Immature natural killer cell (primary cell): ENCODE data around the gene SV2A. TPM values are rescaled to one million over a fixed set of nuclear protein-coding genes. Genes with fewer than 3 reads are reported as not detected.

Source experiments
- DNase-seq, 3 donors: peaks; one replicate each; pipeline ENCODE4 v3.0.0; 2022; ENCODE audit warnings: mixed read lengths in 1 of 3
- H3K27ac Mint-ChIP-seq, 6 donors: one replicate each; pipeline ENCODE4 v1.8.0; 2020; ENCODE audit warnings: mixed read lengths in 6 of 6, mild to moderate bottlenecking in 5 of 6, inconsistent platforms in 4 of 6, moderate library complexity in 3 of 6
- H3K27me3 Mint-ChIP-seq, 3 donors: one replicate each; pipeline ENCODE4 v1.8.0; 2020 to 2021; ENCODE audit warnings: low read depth in 3 of 3, mild to moderate bottlenecking in 3 of 3, mixed read lengths in 3 of 3, moderate library complexity in 3 of 3, inconsistent platforms in 1 of 3
- H3K36me3 Mint-ChIP-seq, 3 donors: one replicate each; pipeline ENCODE4 v1.8.0; 2020; ENCODE audit warnings: mixed read lengths in 3 of 3, inconsistent platforms in 2 of 3, mild to moderate bottlenecking in 2 of 3
- H3K4me1 Mint-ChIP-seq, 2 donors: one replicate each; pipeline ENCODE4 v1.8.0; 2020; ENCODE audit warnings: inconsistent platforms in 2 of 2, mild to moderate bottlenecking in 2 of 2, mixed read lengths in 2 of 2, moderate library complexity in 1 of 2
- H3K4me3 Mint-ChIP-seq, 5 donors: one replicate each; pipeline ENCODE4 v1.8.0; 2020; ENCODE audit warnings: mild to moderate bottlenecking in 5 of 5, mixed read lengths in 5 of 5, inconsistent platforms in 3 of 5, moderate library complexity in 3 of 5
- H3K9me3 Mint-ChIP-seq, 6 donors: one replicate each; pipeline ENCODE4 v1.8.0; 2020; ENCODE audit warnings: mild to moderate bottlenecking in 6 of 6, mixed read lengths in 6 of 6, inconsistent platforms in 4 of 6, moderate library complexity in 3 of 6
- polyA plus RNA-seq, 3 donors: library from polyadenylated mRNA; unstranded; fragments of 300-500 nt; fragmentation: Illumina TruSeq; gene quantifications; one replicate each; pipeline ENCODE4 v1.2.3, GENCODE V29; 2021

SV2A gene
- polyA plus RNA-seq, 3 donors from 2014 or later: 0.89 to 1.0 TPM; not detected in 1

DNA sequence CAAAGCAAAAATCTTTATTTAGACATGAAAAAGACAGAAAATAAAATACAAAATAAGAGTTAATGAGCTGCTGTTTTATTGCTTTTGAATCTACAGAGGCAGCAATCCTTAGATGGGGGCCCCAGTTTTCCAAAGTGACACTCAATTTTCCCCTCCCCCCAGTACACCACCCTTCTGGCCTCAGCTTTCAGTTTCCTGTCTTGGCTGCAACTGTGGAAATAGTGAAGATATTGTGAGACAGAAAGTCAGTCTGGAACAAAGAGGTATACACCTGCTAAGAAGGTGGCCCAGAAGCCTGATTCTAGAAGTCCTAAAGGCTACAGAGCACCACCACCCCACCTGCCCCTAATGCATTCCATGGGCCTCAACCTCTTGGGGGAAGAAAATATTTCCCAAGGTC lies 20.1 kb upstream of the SV2A start:
- H3K4me3 Mint-ChIP-seq: no peak overlapping the region

DNA sequence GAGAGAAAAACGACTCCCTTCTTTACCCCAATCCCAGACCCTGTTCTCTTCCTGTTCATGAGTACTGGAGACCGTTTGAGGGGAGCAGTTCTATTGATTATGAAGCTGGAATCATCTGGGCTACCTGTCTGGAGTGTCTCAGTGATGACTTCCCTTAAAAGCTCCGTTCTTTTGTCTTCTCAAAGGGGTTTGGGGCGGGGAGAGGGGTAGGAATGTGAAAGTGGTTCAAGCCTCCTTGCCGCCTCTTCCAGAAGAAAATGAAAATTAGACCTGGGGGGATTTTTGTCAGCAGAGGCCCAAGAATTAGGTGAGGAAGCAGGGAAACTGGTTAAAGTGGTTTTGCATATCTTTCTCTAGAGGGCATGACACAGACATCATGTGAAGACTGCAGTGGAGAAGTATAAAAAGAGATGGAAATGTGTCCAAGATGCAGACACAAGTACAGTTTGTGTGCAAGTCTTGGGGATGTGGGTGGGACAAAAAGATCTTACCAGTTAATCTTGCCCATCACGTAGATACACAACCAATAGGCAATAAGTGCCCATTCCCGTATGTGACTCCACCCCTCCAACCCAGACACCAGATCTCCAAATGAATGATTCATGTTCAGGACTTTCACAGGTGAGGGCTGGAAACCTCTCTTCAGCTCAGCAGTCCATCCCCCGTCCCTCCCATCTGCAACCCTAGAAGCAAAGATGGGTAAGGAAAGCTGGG lies 19.5 kb upstream of the SV2A start:
- Mint-ChIP-seq H3K9me3 (no peaks in the 10 kb centered on the region), H3K27me3 (peaks cover 0 to 3% (median 2%) of the 10 kb centered on the region in 3 donors), H3K27ac (no peak overlapping the region), H3K4me1 (peaks cover 0 to 4% of the 10 kb centered on the region in 2 donors), H3K4me3 (no peak overlapping the region), H3K36me3 (no peaks in the 10 kb centered on the region)
- DNase-seq: no peak

More for the DNA sequence above, 20.1 kb upstream of the SV2A start:
- H3K9me3 Mint-ChIP-seq: no peaks in the 10 kb centered on the region
- DNase-seq: no peak
- H3K27ac Mint-ChIP-seq: peak overlapping the region in 1 of 6 donors; percentile 45
- no peaks in the 10 kb centered on the region for H3K36me3 Mint-ChIP-seq
- H3K27me3 Mint-ChIP-seq: peaks cover 0 to 2% (median 0%) of the 10 kb centered on the region in 3 donors
- peaks cover 0 to 4% of the 10 kb centered on the region in 2 donors for H3K4me1 Mint-ChIP-seq

DNA sequence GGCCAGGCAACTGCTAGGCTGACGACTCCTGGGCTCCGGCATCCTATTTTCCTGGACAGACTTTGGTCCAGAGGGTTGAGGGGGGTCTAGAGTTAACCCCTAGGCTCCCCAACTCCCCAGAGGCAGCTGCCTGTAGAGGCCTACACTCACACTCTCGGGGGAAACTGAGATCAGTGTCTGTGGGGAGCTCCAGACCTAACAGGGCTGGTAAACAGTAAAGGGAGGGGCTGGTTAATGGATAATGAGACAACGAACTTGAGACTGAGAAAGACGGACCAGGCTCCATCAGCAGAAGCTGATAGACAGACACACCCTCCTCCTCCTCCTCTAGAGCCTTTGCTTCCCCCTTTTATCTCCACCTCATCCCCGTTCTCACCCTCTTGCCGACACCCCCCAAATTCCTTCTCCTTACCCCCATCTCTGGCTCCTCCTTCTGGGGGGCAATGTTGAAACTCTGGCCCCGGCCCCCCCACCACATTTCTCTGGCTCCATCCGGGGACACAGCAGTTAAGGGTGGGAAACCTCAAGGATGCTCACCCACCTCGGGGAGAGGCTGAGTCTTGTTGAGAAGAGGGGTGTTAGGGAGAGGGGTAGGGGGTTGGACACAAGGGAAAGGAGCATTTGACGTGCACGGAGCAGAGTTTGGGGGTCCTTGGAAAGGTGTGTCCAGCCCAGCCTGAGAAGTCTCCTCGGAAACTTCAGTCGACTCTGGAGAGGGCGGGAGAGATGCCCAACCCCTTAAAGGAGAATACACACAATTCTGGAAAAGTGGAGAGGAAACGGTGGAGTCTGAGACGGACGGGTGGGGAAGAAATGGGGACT lies 18.7 kb upstream of the SV2A start, which contains the start of gene MTMR11:
MTMR11 (minus strand) TSS at position 710 of the 822 bp plus-strand sequence; CDS start at position 478, 232 bp downstream.
- no peak for DNase-seq
- Mint-ChIP-seq H3K27me3 (peaks cover 0 to 4% (median 3%) of the 10 kb centered on the region in 3 donors), H3K4me1 (peaks cover 0 to 4% of the 10 kb centered on the region in 2 donors), H3K36me3 (no peaks in the 10 kb centered on the region), H3K27ac (no peak within 1 kb of the TSS), H3K9me3 (peaks cover 0 to 2% (median 0%) of the 10 kb centered on the region in 6 donors), H3K4me3 (no peak within 1 kb of the TSS)

DNA sequence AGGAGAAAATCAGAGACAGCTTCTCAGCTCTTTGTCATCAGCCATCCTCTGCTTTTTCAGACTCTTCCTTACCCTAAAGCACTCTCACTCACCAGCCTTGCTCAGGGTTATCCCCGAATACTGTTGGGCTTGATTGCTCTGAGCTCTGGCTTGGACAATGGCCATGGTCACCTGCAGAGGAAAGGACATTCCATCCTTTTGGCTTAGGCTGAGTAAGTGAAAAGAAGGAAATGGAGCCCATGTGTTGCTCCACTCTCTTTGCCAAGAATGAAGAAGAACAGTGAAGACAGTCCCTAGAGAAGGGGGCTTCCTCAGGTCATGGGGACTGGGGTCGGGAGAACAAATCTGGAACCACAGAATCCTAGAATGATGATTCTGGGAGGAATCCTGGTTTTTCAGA lies 16.7 kb upstream of the SV2A start:
- no peak overlapping the region for H3K27ac Mint-ChIP-seq
- H3K27me3 Mint-ChIP-seq: peaks cover 1 to 4% (median 3%) of the 10 kb centered on the region in 3 donors
- no peaks in the 10 kb centered on the region for H3K36me3 Mint-ChIP-seq
- DNase-seq: no peak
- peaks cover 1 to 4% of the 10 kb centered on the region in 2 donors for H3K4me1 Mint-ChIP-seq
- H3K4me3 Mint-ChIP-seq: no peak overlapping the region
- peaks cover 0 to 2% (median 0%) of the 10 kb centered on the region in 6 donors for H3K9me3 Mint-ChIP-seq

DNA sequence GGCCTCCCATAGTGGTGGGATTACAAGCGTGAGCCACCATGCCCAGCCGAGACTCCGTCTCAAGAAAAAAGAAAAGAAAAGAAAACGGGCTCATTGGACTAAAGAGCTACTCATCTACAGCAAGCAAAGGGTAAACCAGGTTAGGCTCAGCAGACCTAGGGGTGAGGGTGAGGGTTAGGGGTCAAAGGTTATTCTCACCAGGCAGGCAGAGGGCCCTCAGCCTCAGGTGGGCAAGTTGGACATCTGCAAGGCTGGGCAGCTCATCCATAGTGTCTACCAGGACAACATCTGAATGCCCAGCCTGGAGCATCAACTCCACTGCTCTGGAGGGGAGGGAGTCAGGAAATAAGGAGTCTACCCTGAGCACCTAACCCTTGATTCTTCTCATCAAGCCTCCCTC lies 15.6 kb upstream of the SV2A start:
- peaks cover 13 to 15% of the 10 kb centered on the region in 2 donors for H3K4me1 Mint-ChIP-seq
- H3K27ac Mint-ChIP-seq: no peak overlapping the region
- H3K4me3 Mint-ChIP-seq: no peak overlapping the region
- no peaks in the 10 kb centered on the region for H3K36me3 Mint-ChIP-seq
- DNase-seq: no peak
- peaks cover 3 to 4% (median 3%) of the 10 kb centered on the region in 3 donors for H3K27me3 Mint-ChIP-seq
- peaks cover 0 to 2% (median 0%) of the 10 kb centered on the region in 6 donors for H3K9me3 Mint-ChIP-seq

DNA sequence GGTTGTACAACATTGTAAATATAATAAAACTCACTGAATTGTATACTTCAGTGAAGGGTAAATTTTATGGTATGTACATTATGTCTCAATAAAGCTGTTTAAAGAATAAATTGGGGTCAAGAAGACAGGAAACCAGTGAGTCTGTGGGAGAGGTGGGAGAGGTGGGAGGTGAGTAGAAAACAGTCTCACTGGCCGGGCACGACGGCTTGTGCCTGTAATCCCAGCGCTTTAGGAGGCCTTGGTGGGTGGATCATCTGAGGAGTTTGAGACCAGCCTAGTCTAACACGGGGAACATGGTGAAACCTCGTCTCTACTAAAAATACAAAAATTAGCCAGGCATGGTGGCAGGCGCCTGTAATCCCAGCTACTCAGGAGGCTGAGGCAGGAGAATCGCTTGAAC lies 14.8 kb upstream of the SV2A start:
- Mint-ChIP-seq H3K27ac (peak overlapping the region in 2 of 6 donors; percentile 1 to 13), H3K4me3 (no peak overlapping the region), H3K9me3 (peaks cover 0 to 2% (median 0%) of the 10 kb centered on the region in 6 donors), H3K27me3 (peaks cover 3 to 11% (median 7%) of the 10 kb centered on the region in 3 donors), H3K4me1 (peaks cover 19 to 20% of the 10 kb centered on the region in 2 donors), H3K36me3 (no peaks in the 10 kb centered on the region)
- DNase-seq: no peak

DNA sequence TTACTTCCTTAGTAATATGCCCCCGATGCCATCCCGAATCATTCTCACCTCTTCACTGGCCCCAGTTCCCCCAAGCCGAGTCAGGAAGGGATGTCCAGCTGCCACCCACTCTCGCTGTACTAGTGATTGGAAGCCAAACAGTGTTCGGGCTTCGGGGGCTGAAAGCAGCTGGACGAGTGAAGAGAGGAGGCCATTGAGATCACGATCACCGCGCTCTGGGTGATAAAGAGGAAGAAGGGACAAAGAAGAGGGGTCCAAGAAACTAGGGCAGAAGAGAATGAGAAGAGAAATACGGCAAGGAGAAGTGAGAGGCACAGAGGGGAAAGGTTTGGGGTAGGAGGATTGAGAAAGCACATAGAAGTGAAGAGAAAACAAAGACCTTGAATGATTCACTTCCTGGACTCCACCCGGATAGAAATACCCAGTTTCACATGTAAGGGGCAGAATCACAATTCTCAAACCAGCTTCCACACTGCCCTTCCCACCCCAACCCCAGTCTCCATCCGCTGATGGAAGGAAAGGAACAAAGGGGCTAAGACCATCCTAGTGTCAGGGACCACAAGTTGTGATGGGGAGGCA lies 13.7 kb upstream of the SV2A start:
- H3K27ac Mint-ChIP-seq: peak overlapping the region in 3 of 6 donors; percentile 13 to 76 (median 74)
- peaks cover 27 to 32% of the 10 kb centered on the region in 2 donors for H3K4me1 Mint-ChIP-seq
- peak overlapping the region in 1 of 5 donors; percentile 24 for H3K4me3 Mint-ChIP-seq
- DNase-seq: no peak
- peaks cover 0 to 2% (median 0%) of the 10 kb centered on the region in 6 donors for H3K9me3 Mint-ChIP-seq
- H3K27me3 Mint-ChIP-seq: peaks cover 3 to 20% (median 9%) of the 10 kb centered on the region in 3 donors
- H3K36me3 Mint-ChIP-seq: peaks cover 0 to under 1% (median under 1%) of the 10 kb centered on the region in 3 donors

DNA sequence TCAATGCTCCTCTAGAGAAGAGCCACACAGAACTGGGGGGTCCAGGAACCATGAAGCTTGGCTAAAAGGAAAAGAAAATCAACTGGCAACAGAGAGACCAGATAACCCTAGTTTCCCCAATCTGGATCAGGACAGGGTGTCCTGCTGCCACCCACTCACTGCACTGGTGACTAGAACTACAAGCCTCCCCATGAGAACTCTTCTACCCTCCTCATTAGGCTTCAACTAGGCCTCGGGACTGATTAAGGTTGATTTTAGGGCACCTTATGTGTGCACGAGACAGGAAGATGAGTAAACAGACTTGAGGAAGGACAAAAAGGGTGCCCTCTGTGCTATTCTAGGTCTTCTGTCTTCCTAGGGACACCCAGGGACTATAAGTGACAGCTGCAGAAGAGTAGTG lies 12.2 kb upstream of the SV2A start:
- peaks cover 37 to 46% of the 10 kb centered on the region in 2 donors for H3K4me1 Mint-ChIP-seq
- DNase-seq: no peak
- peaks cover 3 to 20% (median 10%) of the 10 kb centered on the region in 3 donors for H3K27me3 Mint-ChIP-seq
- H3K36me3 Mint-ChIP-seq: peaks cover 7 to 15% (median 11%) of the 10 kb centered on the region in 3 donors
- H3K9me3 Mint-ChIP-seq: peaks cover 0 to 2% (median 0%) of the 10 kb centered on the region in 6 donors
- peak overlapping the region in 4 of 6 donors; percentile 13 to 100 (median 60) for H3K27ac Mint-ChIP-seq
- no peak overlapping the region for H3K4me3 Mint-ChIP-seq

DNA sequence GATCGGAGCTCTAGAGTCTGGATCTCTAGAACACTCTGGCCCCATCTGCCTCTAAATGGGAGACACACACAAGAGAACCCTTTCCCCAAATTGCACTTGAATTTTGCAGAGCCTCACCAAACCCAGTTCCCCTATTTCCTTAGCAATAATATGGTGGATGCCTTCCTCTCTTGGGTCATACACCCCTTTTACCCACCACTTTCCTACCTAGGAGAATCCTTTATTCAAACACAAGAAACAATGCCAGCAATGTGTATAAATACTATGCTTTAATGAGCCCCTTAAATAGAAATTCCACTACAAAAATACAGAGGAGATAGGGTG lies 10.7 kb upstream of the SV2A start:
- DNase-seq: no peak
- Mint-ChIP-seq H3K9me3 (peaks cover 0 to 2% (median 0%) of the 10 kb centered on the region in 6 donors), H3K36me3 (peaks cover 20 to 29% (median 23%) of the 10 kb centered on the region in 3 donors), H3K4me3 (peak overlapping the region; percentile 93 to 97 (median 96)), H3K27ac (peak overlapping the region; percentile 94 to 100 (median 98)), H3K4me1 (peaks cover 43 to 59% of the 10 kb centered on the region in 2 donors), H3K27me3 (peaks cover 3 to 20% (median 8%) of the 10 kb centered on the region in 3 donors)

DNA sequence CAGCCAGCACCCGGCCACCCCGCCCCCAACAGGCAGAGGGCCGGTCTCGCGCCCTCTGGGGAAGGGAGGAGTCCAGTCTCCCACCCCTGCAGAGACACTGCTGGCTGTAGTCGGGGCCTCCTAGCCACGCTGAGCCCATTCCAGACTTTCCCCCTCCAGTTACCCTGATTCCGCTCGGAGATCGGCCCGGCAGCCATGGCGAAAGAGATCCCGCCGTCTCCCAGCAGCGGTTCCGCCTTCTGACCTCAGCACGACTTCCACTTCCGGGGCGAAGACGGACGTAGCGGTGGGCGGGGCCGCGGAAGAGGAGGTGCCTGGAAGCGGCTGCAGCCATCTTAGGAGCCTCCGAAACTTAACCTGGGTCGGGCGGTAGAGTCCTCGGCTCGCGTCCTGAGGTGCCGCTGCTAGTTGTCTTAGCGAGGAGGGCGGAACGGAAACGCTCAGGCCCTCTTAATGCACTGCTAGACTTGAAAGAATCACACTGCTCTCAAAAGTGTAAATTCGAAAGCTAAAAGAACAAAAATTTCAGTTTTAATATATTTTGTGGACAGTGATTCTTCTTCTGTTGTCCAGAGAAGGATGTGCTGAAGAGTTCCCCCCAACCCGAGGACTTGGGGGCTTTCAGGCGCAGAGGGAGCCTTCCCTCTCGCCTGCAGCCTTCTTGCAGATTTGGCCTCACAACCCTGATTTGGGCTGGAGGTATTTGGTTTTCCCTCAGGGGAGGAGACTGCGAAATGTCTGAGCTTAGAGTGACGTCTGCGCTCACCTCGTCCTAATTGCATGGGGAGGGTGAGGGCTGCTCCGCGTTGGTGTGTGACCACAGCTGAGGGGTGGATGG lies 10.1 kb upstream of the SV2A start, which contains the start of gene SF3B4:
SF3B4 (minus strand) TSS at position 241 of the 838 bp plus-strand sequence; CDS start at position 197, 44 bp downstream.
- Mint-ChIP-seq H3K4me3 (peak within 1 kb of the TSS; percentile 93 to 97 (median 96)), H3K4me1 (peaks cover 43 to 59% of the 10 kb centered on the region in 2 donors), H3K27ac (peak within 1 kb of the TSS; percentile 94 to 100 (median 98)), H3K27me3 (peaks cover 3 to 20% (median 8%) of the 10 kb centered on the region in 3 donors), H3K36me3 (peaks cover 24 to 34% (median 29%) of the 10 kb centered on the region in 3 donors), H3K9me3 (peaks cover 0 to 2% (median 0%) of the 10 kb centered on the region in 6 donors)
- DNase-seq: peak; percentile 93 to 94 (median 94)

DNA sequence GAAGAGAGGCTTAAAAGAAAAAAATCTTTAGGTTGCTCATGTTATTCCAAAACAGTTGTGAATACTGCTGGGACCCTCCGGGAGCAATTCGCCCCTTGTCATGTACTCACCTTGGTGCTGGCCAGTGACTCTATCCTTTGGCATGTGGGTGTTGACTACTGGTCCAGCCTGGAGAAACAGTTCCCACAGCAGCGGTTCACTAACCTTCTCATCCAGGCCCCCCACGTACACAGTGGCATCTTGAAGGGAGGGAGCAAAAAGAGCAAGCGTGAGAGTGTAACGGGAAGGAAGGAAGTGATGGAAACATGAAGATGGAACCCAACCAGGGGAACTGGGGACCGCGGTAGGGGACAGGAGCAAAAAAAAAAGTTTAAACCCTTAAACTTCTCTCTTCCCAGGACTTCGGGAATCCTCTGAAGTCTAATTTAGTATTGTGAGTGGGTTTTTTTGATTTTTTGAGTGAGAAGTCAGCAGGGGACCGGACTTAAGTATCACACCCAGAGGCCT lies 9.5 kb upstream of the SV2A start:
- Mint-ChIP-seq H3K4me1 (peaks cover 43 to 59% of the 10 kb centered on the region in 2 donors), H3K9me3 (peaks cover 0 to 2% (median 0%) of the 10 kb centered on the region in 6 donors), H3K36me3 (peaks cover 24 to 38% (median 29%) of the 10 kb centered on the region in 3 donors), H3K4me3 (peak overlapping the region; percentile 93 to 97 (median 96)), H3K27ac (peak overlapping the region; percentile 94 to 100 (median 98)), H3K27me3 (peaks cover 0 to 20% (median 7%) of the 10 kb centered on the region in 3 donors)
- no peak for DNase-seq

DNA sequence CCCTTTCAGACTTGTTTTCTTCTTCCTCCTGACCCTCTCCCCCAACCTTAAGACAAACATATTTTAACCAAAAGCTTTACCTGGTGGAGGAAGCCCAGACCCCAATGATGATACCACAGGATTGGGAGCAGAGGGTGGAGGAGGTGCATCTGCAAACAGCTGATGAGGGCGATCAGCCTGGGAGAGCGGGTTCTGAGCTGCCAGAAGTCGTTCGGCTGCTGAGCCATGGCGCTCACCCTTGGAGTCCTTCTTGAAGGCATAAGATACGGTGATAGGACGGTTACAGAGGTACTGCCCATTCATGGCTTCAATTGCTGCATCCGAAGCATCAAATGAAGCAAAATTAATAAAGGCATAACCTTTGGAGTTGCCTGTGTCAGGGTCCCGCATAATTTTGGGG lies 8.7 kb upstream of the SV2A start:
- peak overlapping the region; percentile 24 to 95 (median 40) for H3K27ac Mint-ChIP-seq
- DNase-seq: no peak
- peaks cover 28 to 42% (median 36%) of the 10 kb centered on the region in 3 donors for H3K36me3 Mint-ChIP-seq
- H3K9me3 Mint-ChIP-seq: no peaks in the 10 kb centered on the region
- peaks cover 43 to 59% of the 10 kb centered on the region in 2 donors for H3K4me1 Mint-ChIP-seq
- H3K4me3 Mint-ChIP-seq: peak overlapping the region; percentile 56 to 97 (median 67)
- H3K27me3 Mint-ChIP-seq: peaks cover 0 to 20% (median 5%) of the 10 kb centered on the region in 3 donors
